LNCAP (cell line): Measurements from ENCODE around the gene BAIAP2.

Experiments
- TF ChIP-seq, protein P1 (sequence below): fragments of 450-650 bp; IDR thresholded peaks from 2 replicates; pipeline ENCODE4 v1.5.1; 2017; ENCODE audit warnings: mild to moderate bottlenecking

The BAIAP2 gene

DNA sequence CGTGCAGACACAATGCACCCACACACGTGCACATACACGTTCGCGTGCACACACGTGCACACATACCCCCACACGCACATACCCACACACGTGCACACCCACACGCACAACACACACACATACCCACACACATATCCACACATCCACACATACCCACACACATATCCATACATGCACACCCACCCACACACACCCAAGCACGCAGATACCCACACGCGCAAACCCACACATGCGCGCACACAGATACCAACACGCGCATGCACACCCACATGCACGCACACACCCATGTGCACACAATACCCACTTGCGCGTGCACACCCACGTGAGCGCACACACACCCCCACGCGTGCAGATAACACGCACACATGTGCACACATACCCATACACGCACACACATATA, 103.5 kb downstream of the BAIAP2 start:
- TF ChIP-seq, protein P1, sequence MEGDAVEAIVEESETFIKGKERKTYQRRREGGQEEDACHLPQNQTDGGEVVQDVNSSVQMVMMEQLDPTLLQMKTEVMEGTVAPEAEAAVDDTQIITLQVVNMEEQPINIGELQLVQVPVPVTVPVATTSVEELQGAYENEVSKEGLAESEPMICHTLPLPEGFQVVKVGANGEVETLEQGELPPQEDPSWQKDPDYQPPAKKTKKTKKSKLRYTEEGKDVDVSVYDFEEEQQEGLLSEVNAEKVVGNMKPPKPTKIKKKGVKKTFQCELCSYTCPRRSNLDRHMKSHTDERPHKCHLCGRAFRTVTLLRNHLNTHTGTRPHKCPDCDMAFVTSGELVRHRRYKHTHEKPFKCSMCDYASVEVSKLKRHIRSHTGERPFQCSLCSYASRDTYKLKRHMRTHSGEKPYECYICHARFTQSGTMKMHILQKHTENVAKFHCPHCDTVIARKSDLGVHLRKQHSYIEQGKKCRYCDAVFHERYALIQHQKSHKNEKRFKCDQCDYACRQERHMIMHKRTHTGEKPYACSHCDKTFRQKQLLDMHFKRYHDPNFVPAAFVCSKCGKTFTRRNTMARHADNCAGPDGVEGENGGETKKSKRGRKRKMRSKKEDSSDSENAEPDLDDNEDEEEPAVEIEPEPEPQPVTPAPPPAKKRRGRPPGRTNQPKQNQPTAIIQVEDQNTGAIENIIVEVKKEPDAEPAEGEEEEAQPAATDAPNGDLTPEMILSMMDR = no peak

DNA sequence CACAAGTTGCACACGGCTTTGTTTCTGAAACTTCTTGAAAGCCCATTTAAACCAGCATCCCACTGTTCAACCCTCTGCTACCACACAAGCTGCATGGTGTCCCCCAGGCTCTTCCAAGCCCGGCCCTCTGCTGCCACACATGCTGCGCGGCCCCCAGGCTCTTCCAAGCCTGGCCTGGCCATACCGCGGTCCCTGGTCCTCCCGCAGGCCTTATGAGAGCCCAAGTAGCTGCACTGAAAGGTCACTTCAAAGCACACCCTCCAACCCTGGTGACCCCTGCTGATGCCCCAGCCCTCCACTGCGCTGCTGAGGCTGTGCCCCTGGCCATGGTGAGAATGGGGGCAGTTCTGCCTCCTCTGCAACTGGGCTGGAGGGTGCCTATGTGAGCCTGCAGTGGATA, 104.5 kb downstream of the BAIAP2 start:
- TF ChIP-seq, protein P1 = no peak

DNA sequence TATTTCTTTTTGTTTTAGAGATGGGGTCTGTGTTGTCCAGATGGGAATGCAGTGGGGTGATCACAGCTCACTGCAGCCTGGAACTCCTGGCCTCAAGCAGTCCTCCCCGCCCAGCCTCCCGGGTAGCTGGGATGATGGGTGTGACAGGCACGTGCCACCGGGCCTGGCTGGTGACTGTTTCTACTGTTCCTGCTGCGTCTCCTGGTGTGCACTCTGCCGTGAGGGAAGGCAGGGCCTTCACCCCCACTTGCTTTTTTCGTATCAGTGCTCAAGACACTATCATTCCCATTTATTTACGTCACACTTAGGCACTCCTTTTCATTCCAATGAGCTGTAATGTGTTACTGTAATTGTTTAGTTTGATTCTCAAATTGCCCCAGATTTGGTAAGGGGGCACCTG, 105.1 kb downstream of the BAIAP2 start:
- TF ChIP-seq, protein P1 = no peak

DNA sequence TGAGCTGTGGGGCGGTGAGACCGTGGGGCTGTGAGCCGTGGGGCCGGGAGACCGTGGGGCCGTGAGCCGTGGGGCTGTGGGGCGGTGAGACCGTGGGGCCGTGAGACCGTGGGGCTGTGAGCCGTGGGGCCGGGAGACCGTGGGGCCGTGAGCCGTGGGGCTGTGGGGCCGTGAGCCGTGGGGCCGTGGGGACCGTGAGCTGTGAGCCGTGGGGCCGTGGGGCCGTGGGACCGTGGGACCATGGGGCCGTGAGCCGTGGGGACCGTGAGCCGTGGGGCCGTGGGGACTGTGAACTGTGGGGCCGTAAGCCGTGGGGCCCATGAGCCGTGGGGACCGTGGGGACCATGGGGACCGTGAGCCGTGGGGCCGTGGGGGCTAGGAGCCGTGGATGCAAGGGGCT, 105.7 kb downstream of the BAIAP2 start:
- TF ChIP-seq, protein P1 = no peak

DNA sequence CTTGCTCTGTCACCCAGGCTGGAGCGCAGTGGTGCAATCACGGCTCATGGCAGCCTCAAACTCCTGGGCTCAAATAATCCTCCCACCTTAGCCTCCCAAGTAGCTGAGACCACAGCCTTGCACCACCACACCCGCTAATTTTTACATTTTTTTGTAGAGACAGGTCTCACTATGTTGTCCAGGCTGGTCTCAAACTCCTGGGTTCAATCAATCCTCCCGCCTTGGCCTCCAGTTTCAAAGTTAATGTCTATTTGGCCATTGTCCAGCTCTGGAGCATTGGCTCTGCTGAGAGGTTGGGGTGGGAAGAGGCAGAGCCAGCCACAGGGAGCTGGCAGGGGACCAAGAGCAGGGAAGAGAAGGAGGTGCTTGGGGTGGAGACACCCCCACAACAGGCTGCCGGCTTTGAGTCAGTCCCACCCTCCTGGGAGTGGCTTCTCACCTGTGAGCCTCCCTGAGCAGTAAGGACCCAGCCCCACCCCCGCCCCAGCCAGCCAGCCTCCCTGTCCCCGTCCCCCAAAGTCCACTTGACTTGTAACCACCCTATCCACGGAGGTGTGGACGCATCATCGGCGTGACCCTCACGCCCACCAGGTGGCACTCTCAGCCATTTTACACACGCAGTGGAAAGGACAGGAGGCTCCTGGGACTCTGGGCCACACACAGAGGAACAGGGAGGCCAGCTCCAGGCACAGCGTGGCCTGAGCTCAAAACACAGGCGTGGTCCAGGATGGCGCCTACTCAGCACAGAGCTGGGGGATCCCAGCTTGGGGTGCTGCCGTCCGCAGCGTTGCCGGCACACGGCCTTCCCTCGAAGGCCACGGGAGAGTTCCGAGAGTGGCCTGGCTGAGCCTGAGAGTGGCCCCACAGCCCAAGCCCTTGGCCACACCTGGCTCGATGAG, 107.6 kb downstream of the BAIAP2 start:
- TF ChIP-seq, protein P1 = peak; percentile 68

DNA sequence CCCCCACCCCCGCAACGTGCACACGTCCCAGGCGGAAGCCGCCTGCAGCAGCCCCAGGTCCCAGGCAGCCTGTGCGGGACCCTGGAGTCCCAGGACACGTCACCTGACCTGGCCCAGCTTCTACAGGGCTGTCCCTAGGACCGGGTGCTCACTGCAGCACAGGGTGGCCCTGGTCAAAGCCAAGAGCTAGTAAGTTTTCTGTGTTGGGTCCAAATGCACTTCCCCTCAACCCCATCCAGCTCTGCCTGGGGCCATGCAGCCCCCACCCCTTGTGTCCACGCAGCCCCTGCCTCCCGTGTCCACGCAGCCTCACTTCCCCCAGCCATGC, 108.2 kb downstream of the BAIAP2 start:
- TF ChIP-seq, protein P1 = no peak

DNA sequence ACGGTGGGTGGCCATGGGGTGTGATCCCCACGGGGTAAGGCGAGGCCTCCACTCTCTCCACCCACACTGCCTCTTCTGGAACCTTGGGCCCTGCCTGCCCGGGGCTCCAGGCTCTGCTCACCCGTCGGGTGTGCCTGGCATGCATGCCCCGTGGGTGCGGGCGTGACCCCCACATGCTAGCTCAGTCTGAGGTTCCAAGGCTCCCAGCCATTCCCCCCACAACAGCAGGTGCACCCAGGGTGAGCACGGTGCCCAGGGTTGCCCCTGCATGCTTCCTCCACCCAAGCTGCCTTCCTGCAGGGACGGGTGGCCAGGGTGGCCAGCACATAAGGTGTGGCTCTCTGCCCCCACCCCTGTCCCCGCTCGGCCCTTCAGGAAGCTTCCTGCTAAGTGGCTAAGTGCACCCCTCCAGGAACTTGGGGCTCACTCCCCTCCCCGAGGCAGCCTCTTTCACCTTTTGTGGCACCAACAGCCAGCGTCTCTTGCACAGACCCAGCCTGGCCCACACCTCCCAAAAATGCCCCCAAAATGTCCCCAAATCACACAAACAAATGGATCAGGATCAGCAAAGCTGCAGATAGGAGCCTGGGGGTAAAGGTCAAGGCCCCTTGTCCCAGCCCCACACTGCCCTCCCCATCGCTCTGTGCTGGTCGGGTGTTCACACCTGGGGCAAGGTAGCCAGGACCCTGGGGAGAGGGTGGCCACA, 108.9 kb downstream of the BAIAP2 start:
- TF ChIP-seq, protein P1 = no peak
